NB4 (cell line): Measurements from ENCODE around the gene JAK1.
"Not testable (repeated sequence)": the region's sequence is repeated elsewhere in the genome, so short reads cannot be mapped to it uniquely, and the experiment has no call there.

Experiments
- DNase-seq: peaks from one replicate; pipeline ENCODE4 v3.0.0; 2010; ENCODE audit warnings: low read depth
- H3K4me3 ChIP-seq: one replicate; pipeline ENCODE4 v1.5.1; 2011; ENCODE audit warnings: mild to moderate bottlenecking, low read depth, low read length, moderate library complexity
- CTCF ChIP-seq: IDR thresholded peaks from one replicate; pipeline ENCODE4 v1.5.1; 2012; ENCODE audit warnings: low read depth, low read length
- MAX ChIP-seq: IDR thresholded peaks from 2 replicates; pipeline ENCODE4 v1.6.1; 2011; ENCODE audit warnings: low read depth, low read length
- MYC ChIP-seq: IDR thresholded peaks from 2 replicates; pipeline ENCODE4 v1.6.1; 2011; ENCODE audit warnings: low read depth, low read length
- POLR2A ChIP-seq: IDR thresholded peaks from 2 replicates; pipeline ENCODE4 v1.6.1; 2011; ENCODE audit warnings: mild to moderate bottlenecking; ENCODE audit not compliant: insufficient read length; ENCODE audit errors: extremely low read depth

The JAK1 gene

GRCh38 chr1:64823691-64824476 is 142.5 kb downstream of the JAK1 start:
- no peak for TF ChIP-seq POLR2A
- 0 out of 2 replicates have a peak, but pooled peaks have one; percentile 11 for TF ChIP-seq MYC
- TF ChIP-seq CTCF: peak; percentile 56
- TF ChIP-seq MAX: 0 out of 2 replicates have a peak, but pooled peaks have one; percentile 7
- no peak overlapping the region for H3K4me3 ChIP-seq
- DNase-seq: peak; percentile 73

GRCh38 chr1:64822621-64823020 is 143.7 kb downstream of the JAK1 start:
- DNase-seq: no peak
- TF ChIP-seq MAX: no peak
- TF ChIP-seq CTCF: no peak
- no peak for TF ChIP-seq POLR2A
- no peak for TF ChIP-seq MYC
- H3K4me3 ChIP-seq: no peak overlapping the region

DNA sequence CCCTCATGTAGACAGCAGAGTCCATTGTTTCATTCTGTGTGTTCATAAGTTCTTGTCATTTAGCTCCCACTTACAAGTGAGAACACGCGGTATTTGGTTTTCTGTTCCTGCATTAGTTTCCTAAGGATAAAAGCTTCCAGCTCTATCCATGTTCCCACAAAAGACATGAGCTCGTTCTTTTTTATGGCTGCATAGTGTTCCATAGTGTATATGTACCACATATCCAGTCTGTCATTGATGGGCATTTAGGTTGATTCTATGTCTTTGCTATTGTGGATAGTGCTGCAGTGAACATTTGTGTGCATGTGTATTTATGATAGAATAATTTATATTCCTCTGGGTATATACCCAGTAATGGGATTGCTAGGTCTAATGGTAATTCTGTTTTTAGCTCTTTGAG is 145.8 kb downstream of the JAK1 start:
- not testable (repeated sequence) for H3K4me3 ChIP-seq, DNase-seq

GRCh38 chr1:64817364-64817763 is 149.0 kb downstream of the JAK1 start:
- not testable (repeated sequence) for DNase-seq, H3K4me3 ChIP-seq

DNA sequence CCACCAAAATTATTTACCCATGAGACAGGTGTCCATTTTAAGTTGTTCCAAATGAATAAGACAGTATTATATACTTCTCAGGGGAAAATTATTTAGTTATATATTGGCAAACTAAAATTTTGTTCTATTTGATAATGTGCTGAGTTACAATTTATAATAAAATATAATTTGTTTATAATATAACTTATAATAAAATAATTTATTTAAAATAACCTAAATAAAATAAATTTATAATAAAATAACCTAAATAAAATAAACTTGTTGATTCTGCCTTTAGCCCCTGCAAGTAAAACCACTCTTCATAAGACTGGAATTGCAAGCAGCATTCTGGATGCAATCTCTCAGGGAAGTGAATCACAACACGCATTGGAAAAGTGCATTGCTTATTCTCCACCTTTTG is 151.9 kb downstream of the JAK1 start:
- no peak overlapping the region for H3K4me3 ChIP-seq
- TF ChIP-seq POLR2A: no peak
- TF ChIP-seq MAX: no peak
- TF ChIP-seq MYC: no peak
- no peak for TF ChIP-seq CTCF
- DNase-seq: no peak

GRCh38 chr1:64811131-64811530 is 155.2 kb downstream of the JAK1 start:
- DNase-seq: no peak
- no peak for TF ChIP-seq POLR2A
- H3K4me3 ChIP-seq: no peak overlapping the region

DNA sequence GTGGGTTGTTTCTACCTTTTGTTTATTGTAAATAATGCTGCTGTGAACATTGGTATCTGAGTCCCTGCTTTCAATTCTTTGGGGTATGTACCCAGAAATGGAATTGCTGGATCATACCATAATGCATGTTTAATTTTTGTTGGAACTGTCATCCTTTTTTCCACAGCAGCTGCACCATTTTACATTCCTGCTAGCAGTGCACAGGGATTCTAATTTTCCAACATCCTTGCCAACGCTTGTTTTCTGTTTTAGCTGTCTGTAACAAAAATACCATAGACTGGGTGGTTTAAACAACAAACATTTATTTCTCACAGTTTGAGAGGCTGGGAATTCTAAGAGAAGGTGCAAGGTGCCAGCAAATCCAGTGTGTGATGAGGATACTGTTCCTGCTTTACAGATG is 156.3 kb downstream of the JAK1 start:
- no peak for TF ChIP-seq CTCF
- TF ChIP-seq MAX: no peak
- TF ChIP-seq POLR2A: no peak
- TF ChIP-seq MYC: no peak
- no peak for DNase-seq

More for the DNA sequence above, 156.3 kb downstream of the JAK1 start:
- no peak overlapping the region for H3K4me3 ChIP-seq
